WTC11 (cell line): ENCODE measurements around the gene GDNF. TPM values are rescaled to one million over a fixed set of nuclear protein-coding genes. Genes with fewer than 3 reads are reported as not detected.

Source experiments
- ATAC-seq: fragments of 200-7000 bp; cut with Tn5 transposase; 2 replicates; pipeline ENCODE4 v1.10.0; 2021; ENCODE audit warnings: mild to moderate bottlenecking, moderate library complexity
- CTCF ChIA-PET: fragments of 300-600 bp; sonication (Branson Sonifier 250); formaldehyde crosslinking; loops from one replicate; lab custom pipeline; 2021; ENCODE audit warnings: antibody characterized with exemption; lab: Charles Lee
- POLR2A ChIA-PET: fragments of 350-600 bp; sonication (Branson Sonifier 250); formaldehyde crosslinking; loops from one replicate; lab custom pipeline; 2021; ENCODE audit warnings: antibody characterized with exemption; lab: Charles Lee
- DNase-seq: peaks from one replicate; pipeline ENCODE4 v3.0.0; 2021; ENCODE audit warnings: low spot score
- H3K27ac Mint-ChIP-seq: 2 replicates; pipeline ENCODE4 v1.8.0; 2021; ENCODE audit warnings: mixed read lengths
- H3K27me3 Mint-ChIP-seq: 2 replicates; pipeline ENCODE4 v1.8.0; 2021; ENCODE audit warnings: low read depth, mild to moderate bottlenecking, moderate library complexity, mixed read lengths
- H3K36me3 Mint-ChIP-seq: 2 replicates; pipeline ENCODE4 v1.8.0; 2021; ENCODE audit warnings: mixed read lengths
- H3K4me1 Mint-ChIP-seq: 2 replicates; pipeline ENCODE4 v1.8.0; 2022; ENCODE audit warnings: mixed read lengths
- H3K4me3 Mint-ChIP-seq: 2 replicates; pipeline ENCODE4 v1.8.0; 2021; ENCODE audit warnings: mild to moderate bottlenecking, moderate library complexity, mixed read lengths
- H3K9me3 Mint-ChIP-seq: 2 replicates; pipeline ENCODE4 v1.8.0; 2021; ENCODE audit warnings: mixed read lengths
- E2F4 ChIP-seq: sonication (generic); formaldehyde crosslinking; IDR thresholded peaks from 2 replicates; pipeline ENCODE4 v1.8.1; 2022; ENCODE audit warnings: low read depth, mild to moderate bottlenecking, moderate library complexity, missing genetic modification reagents, borderline replicate concordance
- FOXP1 ChIP-seq: sonication (generic); formaldehyde crosslinking; IDR thresholded peaks from 2 replicates; pipeline ENCODE4 v1.8.0; 2022; ENCODE audit warnings: missing genetic modification reagents, mild to moderate bottlenecking, moderate library complexity, borderline replicate concordance
- RORB ChIP-seq: fragments of 250-450 bp; sonication (Bioruptor Pico); IDR thresholded peaks from 2 replicates; pipeline ENCODE4 v1.9.0; 2021; ENCODE audit warnings: mild to moderate bottlenecking
- TEAD4 ChIP-seq: sonication (generic); formaldehyde crosslinking; IDR thresholded peaks from 2 replicates; pipeline ENCODE4 v1.8.0; 2022; ENCODE audit warnings: mild to moderate bottlenecking, missing genetic modification reagents
- ZNF121 ChIP-seq: sonication (generic); formaldehyde crosslinking; IDR thresholded peaks from 2 replicates; pipeline ENCODE4 v1.8.0; 2023; ENCODE audit warnings: missing genetic modification reagents
- ZNF396 ChIP-seq: fragments of 250-450 bp; sonication (Bioruptor Pico); IDR thresholded peaks from 2 replicates; pipeline ENCODE4 v1.8.0; 2021; ENCODE audit warnings: mild to moderate bottlenecking, moderate library complexity, borderline replicate concordance
- ZNF416 ChIP-seq: fragments of 250-450 bp; sonication (Bioruptor Pico); IDR thresholded peaks from 2 replicates; pipeline ENCODE4 v1.9.0; 2021; ENCODE audit warnings: mild to moderate bottlenecking, inconsistent platforms
- ZNF423 ChIP-seq: fragments of 250-450 bp; sonication (Bioruptor Pico); IDR thresholded peaks from 2 replicates; pipeline ENCODE4 v2.1.2; 2022; ENCODE audit warnings: mild to moderate bottlenecking, moderate library complexity
- ZNF512 ChIP-seq: sonication (generic); formaldehyde crosslinking; IDR thresholded peaks from 2 replicates; pipeline ENCODE4 v1.8.1; 2022; ENCODE audit warnings: missing genetic modification reagents, borderline replicate concordance
- ZSCAN18 ChIP-seq: fragments of 250-450 bp; sonication (Bioruptor Pico); IDR thresholded peaks from 2 replicates; pipeline ENCODE4 v2.1.2; 2022; ENCODE audit warnings: mild to moderate bottlenecking, moderate library complexity
- total RNA-seq: library from RNA; stranded (reverse); gene quantifications from 3 replicates; pipeline ENCODE4 v1.2.3, GENCODE V29; 2021
- TF ChIP-seq, protein P1 (sequence below): fragments of 250-450 bp; sonication (Bioruptor Pico); IDR thresholded peaks from 2 replicates; pipeline ENCODE4 v1.9.0; 2021; ENCODE audit warnings: mild to moderate bottlenecking
- TF ChIP-seq, protein P2 (sequence below): sonication (generic); formaldehyde crosslinking; IDR thresholded peaks from 2 replicates; pipeline ENCODE4 v1.8.0; 2022; ENCODE audit warnings: mild to moderate bottlenecking, missing genetic modification reagents
- TF ChIP-seq, protein P3 (sequence below): sonication (generic); formaldehyde crosslinking; IDR thresholded peaks from 2 replicates; pipeline ENCODE4 v1.8.1; 2023; ENCODE audit warnings: mild to moderate bottlenecking, missing genetic modification reagents, moderate library complexity
- TF ChIP-seq, protein P4 (sequence below): sonication (generic); formaldehyde crosslinking; conservative IDR thresholded peaks from 2 replicates; pipeline ENCODE4 v1.8.1; 2022; ENCODE audit warnings: mild to moderate bottlenecking, missing genetic modification reagents
- TF ChIP-seq, protein P5 (sequence below): sonication (generic); formaldehyde crosslinking; IDR thresholded peaks from 2 replicates; pipeline ENCODE4 v1.8.1; 2022; ENCODE audit warnings: mild to moderate bottlenecking, missing genetic modification reagents, moderate library complexity, borderline replicate concordance
- TF ChIP-seq, protein P6 (sequence below): sonication (generic); formaldehyde crosslinking; IDR thresholded peaks from 2 replicates; pipeline ENCODE4 v1.8.0; 2023; ENCODE audit warnings: mild to moderate bottlenecking, missing genetic modification reagents
- TF ChIP-seq, protein P7 (sequence below): sonication (generic); formaldehyde crosslinking; IDR thresholded peaks from 2 replicates; pipeline ENCODE4 v1.8.1; 2023; ENCODE audit warnings: mild to moderate bottlenecking, missing genetic modification reagents, moderate library complexity

GDNF gene
- total RNA-seq, 1 experiment from 2014 or later = 4.7 TPM

DNA sequence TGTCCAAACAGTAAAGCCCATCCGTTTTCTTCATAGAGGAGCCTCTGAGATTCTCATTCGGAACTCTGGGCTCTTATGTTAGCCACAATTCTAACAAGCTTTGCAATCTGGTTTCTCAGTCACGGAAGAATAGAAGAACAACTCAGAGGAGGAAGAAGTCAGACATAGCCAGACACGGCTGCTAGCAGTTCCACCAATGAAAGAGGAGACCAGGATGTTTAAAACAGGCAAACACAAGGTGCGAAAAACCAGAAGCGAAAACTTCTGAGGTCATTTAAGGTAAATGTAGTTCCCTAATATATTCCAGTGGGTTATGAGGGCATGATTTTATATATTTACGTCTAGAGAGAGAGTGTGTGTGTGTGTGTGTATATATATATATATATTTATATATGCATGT, 34.1 kb upstream of the GDNF start:
- Mint-ChIP-seq H3K27me3 (no peaks in the 10 kb centered on the region), H3K36me3 (0 out of 2 replicates have a peak, but pooled peaks cover 2% of the 10 kb centered on the region), H3K9me3 (peaks cover 11% of the 10 kb centered on the region), H3K4me3 (no peak overlapping the region), H3K4me1 (peaks cover 10% of the 10 kb centered on the region), H3K27ac (no peak overlapping the region)
- ATAC-seq (no peak), DNase-seq (no peak)
- TF ChIP-seq, protein P1, sequence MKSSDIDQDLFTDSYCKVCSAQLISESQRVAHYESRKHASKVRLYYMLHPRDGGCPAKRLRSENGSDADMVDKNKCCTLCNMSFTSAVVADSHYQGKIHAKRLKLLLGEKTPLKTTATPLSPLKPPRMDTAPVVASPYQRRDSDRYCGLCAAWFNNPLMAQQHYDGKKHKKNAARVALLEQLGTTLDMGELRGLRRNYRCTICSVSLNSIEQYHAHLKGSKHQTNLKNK = no peak
- TF ChIP-seq, protein P2, sequence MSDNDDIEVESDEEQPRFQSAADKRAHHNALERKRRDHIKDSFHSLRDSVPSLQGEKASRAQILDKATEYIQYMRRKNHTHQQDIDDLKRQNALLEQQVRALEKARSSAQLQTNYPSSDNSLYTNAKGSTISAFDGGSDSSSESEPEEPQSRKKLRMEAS (CRISPR knock-in tag) = no peak
- no peak for TF ChIP-seq FOXP1 (CRISPR knock-in tag)
- TF ChIP-seq, protein P3, sequence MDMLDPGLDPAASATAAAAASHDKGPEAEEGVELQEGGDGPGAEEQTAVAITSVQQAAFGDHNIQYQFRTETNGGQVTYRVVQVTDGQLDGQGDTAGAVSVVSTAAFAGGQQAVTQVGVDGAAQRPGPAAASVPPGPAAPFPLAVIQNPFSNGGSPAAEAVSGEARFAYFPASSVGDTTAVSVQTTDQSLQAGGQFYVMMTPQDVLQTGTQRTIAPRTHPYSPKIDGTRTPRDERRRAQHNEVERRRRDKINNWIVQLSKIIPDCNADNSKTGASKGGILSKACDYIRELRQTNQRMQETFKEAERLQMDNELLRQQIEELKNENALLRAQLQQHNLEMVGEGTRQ (CRISPR knock-in tag) = no peak
- TF ChIP-seq TEAD4 (CRISPR knock-in tag) = no peak
- no peak for TF ChIP-seq RORB (CRISPR knock-in tag)
- TF ChIP-seq ZNF416 (CRISPR knock-in tag) = no peak
- TF ChIP-seq, protein P4, sequence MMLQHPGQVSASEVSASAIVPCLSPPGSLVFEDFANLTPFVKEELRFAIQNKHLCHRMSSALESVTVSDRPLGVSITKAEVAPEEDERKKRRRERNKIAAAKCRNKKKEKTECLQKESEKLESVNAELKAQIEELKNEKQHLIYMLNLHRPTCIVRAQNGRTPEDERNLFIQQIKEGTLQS (CRISPR knock-in tag) = no peak
- no peak for TF ChIP-seq ZNF396 (CRISPR knock-in tag)
- CTCF ChIA-PET = no interaction called here
- POLR2A ChIA-PET = no interaction called here

GRCh38 chr5:37871023-37871815, 31.4 kb upstream of the GDNF start:
- no peak overlapping the region for H3K27ac Mint-ChIP-seq
- ATAC-seq = no peak
- TF ChIP-seq, protein P5, sequence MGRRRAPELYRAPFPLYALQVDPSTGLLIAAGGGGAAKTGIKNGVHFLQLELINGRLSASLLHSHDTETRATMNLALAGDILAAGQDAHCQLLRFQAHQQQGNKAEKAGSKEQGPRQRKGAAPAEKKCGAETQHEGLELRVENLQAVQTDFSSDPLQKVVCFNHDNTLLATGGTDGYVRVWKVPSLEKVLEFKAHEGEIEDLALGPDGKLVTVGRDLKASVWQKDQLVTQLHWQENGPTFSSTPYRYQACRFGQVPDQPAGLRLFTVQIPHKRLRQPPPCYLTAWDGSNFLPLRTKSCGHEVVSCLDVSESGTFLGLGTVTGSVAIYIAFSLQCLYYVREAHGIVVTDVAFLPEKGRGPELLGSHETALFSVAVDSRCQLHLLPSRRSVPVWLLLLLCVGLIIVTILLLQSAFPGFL (CRISPR knock-in tag) = no peak
- TF ChIP-seq ZNF121 (no peak), ZNF512 (no peak), ZNF423 (CRISPR knock-in tag) (no peak), E2F4 (CRISPR knock-in tag) (no peak)
- TF ChIP-seq, protein P4 (CRISPR knock-in tag) = no peak
- TF ChIP-seq, all 79 proteins: peak for 0
- Mint-ChIP-seq H3K9me3 (peaks cover 12% of the 10 kb centered on the region), H3K36me3 (peaks cover 8% of the 10 kb centered on the region; the same call in 1 of the 2 replicates), H3K27me3 (no peaks in the 10 kb centered on the region; the same call in 1 of the 2 replicates), H3K4me1 (peaks cover 10% of the 10 kb centered on the region), H3K4me3 (no peak overlapping the region)
- ChIA-PET POLR2A (no interaction called here), CTCF (no interaction called here)
- no peak for DNase-seq

GRCh38 chr5:37869216-37869615, 29.4 kb upstream of the GDNF start:
- CTCF ChIA-PET = no interaction called here
- Mint-ChIP-seq H3K4me3 (no peak overlapping the region), H3K9me3 (peaks cover 9% of the 10 kb centered on the region), H3K27me3 (no peaks in the 10 kb centered on the region; the same call in 1 of the 2 replicates), H3K36me3 (peaks cover 11% of the 10 kb centered on the region), H3K27ac (no peak overlapping the region), H3K4me1 (no peaks in the 10 kb centered on the region)
- ATAC-seq (no peak), DNase-seq (no peak)
- POLR2A ChIA-PET = no interaction called here
- TF ChIP-seq, protein P6, sequence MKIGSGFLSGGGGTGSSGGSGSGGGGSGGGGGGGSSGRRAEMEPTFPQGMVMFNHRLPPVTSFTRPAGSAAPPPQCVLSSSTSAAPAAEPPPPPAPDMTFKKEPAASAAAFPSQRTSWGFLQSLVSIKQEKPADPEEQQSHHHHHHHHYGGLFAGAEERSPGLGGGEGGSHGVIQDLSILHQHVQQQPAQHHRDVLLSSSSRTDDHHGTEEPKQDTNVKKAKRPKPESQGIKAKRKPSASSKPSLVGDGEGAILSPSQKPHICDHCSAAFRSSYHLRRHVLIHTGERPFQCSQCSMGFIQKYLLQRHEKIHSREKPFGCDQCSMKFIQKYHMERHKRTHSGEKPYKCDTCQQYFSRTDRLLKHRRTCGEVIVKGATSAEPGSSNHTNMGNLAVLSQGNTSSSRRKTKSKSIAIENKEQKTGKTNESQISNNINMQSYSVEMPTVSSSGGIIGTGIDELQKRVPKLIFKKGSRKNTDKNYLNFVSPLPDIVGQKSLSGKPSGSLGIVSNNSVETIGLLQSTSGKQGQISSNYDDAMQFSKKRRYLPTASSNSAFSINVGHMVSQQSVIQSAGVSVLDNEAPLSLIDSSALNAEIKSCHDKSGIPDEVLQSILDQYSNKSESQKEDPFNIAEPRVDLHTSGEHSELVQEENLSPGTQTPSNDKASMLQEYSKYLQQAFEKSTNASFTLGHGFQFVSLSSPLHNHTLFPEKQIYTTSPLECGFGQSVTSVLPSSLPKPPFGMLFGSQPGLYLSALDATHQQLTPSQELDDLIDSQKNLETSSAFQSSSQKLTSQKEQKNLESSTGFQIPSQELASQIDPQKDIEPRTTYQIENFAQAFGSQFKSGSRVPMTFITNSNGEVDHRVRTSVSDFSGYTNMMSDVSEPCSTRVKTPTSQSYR (CRISPR knock-in tag) = no peak
- TF ChIP-seq, protein P7, sequence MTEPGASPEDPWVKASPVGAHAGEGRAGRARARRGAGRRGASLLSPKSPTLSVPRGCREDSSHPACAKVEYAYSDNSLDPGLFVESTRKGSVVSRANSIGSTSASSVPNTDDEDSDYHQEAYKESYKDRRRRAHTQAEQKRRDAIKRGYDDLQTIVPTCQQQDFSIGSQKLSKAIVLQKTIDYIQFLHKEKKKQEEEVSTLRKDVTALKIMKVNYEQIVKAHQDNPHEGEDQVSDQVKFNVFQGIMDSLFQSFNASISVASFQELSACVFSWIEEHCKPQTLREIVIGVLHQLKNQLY (CRISPR knock-in tag) = no peak
- no peak for TF ChIP-seq ZSCAN18 (CRISPR knock-in tag)
